AG10803 (cell line): Measurements from ENCODE around the gene CDKN2C.
A peak's percentile ranks its signal among the peaks of the same experiment; 100 is the strongest.
"Not testable (repeated sequence)": the region's sequence is repeated elsewhere in the genome, so short reads cannot be mapped to it uniquely, and the experiment has no call there.

Source experiments
- DNase-seq: peaks from one replicate; pipeline ENCODE4 v3.0.0; 2010; ENCODE audit warnings: low read depth
- H3K4me3 ChIP-seq: 2 replicates; pipeline ENCODE4 v1.5.1; 2011; ENCODE audit warnings: mild to moderate bottlenecking, low read length, control low read depth
- CTCF ChIP-seq: conservative IDR thresholded peaks from 2 replicates; pipeline ENCODE4 v1.5.1; 2011; ENCODE audit warnings: mild to moderate bottlenecking, low read length, control low read depth, inconsistent platforms

The CDKN2C gene

GRCh38 chr1:50949286-50949982 is 20.6 kb upstream of the CDKN2C start:
- no peak for TF ChIP-seq CTCF
- H3K4me3 ChIP-seq = no peak overlapping the region
- no peak for DNase-seq

GRCh38 chr1:50950396-50950795 is 19.6 kb upstream of the CDKN2C start:
- TF ChIP-seq CTCF = no peak
- DNase-seq = no peak
- H3K4me3 ChIP-seq = no peak overlapping the region

- H3K4me3 ChIP-seq, DNase-seq: not testable (repeated sequence)
Measured at GRCh38 chr1:50952566-50952965, 17.5 kb upstream of the CDKN2C start.

GRCh38 chr1:50955116-50955515 is 14.9 kb upstream of the CDKN2C start:
- no peak overlapping the region for H3K4me3 ChIP-seq
- no peak for TF ChIP-seq CTCF
- no peak for DNase-seq

- peak overlapping the region; percentile 90 for H3K4me3 ChIP-seq
- DNase-seq = peak; percentile 54
- no peak for TF ChIP-seq CTCF
Measured at GRCh38 chr1:50959303-50959912, 10.6 kb upstream of the CDKN2C start.

GRCh38 chr1:50959913-50960844 is 9.9 kb upstream of the CDKN2C start, which contains the start of gene FAF1:
FAF1 (minus strand) TSS chr1:50960267; CDS start chr1:50959811, 456 bp downstream.
- peak; percentile 17; the same call in 1 of the 2 replicates for TF ChIP-seq CTCF
- DNase-seq = peak; percentile 94
- H3K4me3 ChIP-seq = peak within 1 kb of the TSS; percentile 90

- DNase-seq = no peak
- no peak for TF ChIP-seq CTCF
- no peak overlapping the region for H3K4me3 ChIP-seq
Measured at GRCh38 chr1:50964863-50965262, 5.2 kb upstream of the CDKN2C start.
